Measurements from ENCODE around the gene MRGPRE.

DNA sequence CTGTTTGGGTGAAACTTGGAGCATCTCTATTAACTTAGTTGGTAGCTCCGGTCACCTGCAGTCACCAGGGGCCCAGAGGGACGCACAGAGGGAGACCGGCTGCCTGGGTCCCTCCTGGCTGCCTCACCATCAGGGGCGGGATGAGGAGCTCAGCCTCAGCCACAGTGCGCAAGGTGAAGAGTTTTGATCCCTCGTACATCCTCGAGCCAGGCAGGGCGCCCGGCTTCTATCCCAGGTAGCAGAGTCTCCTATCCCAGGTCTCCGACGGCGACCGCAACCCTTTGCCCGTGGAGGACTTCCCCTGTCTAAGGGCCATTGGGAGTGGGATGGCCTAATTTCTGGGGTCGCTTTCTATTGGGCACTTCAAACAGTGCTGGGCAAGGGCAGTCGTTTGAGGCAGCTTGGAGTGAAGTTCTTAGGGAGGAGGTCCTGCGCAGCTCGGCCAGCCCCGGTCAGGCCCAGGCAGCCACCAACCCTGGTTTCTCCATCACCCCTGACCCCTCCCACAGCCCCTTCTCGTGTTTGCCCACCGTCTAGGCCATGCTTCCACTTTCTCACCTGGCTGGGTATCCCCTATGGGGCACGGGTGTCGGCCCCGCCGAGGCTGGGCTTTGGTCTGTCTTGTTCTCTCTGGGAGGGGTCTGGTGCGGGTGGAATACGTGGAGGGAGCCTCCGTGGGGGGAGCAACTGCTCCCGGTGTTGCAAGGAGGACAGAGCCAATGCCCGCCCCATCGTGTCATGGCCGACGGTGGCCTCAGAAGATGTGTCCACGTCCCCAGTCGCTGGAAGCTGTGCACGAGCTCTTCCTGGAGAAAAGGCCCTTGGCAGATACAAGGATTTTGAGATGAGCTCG lies 10.0 kb downstream of the MRGPRE start:
- TF ChIP-seq, protein P1, sequence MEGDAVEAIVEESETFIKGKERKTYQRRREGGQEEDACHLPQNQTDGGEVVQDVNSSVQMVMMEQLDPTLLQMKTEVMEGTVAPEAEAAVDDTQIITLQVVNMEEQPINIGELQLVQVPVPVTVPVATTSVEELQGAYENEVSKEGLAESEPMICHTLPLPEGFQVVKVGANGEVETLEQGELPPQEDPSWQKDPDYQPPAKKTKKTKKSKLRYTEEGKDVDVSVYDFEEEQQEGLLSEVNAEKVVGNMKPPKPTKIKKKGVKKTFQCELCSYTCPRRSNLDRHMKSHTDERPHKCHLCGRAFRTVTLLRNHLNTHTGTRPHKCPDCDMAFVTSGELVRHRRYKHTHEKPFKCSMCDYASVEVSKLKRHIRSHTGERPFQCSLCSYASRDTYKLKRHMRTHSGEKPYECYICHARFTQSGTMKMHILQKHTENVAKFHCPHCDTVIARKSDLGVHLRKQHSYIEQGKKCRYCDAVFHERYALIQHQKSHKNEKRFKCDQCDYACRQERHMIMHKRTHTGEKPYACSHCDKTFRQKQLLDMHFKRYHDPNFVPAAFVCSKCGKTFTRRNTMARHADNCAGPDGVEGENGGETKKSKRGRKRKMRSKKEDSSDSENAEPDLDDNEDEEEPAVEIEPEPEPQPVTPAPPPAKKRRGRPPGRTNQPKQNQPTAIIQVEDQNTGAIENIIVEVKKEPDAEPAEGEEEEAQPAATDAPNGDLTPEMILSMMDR (IDR thresholded peaks at IDR 0.05): no peak
- TF ChIP-seq POLR2A (IDR thresholded peaks at IDR 0.05): no peak

All from right lobe of liver (tissue), 4 donors.